ENCODE results near the gene BCL2L1.
"Not testable (repeated sequence)": the region's sequence is repeated elsewhere in the genome, so short reads cannot be mapped to it uniquely, and the experiment has no call there.

The BCL2L1 gene

DNA sequence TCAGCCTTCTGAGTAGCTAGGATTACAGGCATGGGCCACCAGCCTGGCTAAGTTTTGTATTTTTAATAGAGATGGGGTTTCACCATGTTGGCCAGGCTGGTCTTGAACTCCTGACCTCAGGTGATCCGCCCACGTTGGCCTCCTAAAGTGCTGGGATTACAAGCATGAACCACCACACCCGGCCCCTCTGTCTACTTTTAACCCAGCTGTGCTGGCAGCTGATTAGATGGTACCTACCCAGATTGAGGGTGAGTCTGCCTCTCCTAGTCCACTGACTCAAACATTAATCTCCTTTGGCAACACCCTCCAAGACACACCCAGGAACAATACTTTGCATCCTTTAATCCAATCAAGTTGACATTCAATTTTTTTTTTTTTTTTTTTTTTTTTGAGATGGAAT lies 74.6 kb downstream of the BCL2L1 start:
- DNase-seq (ENCODE audit: low read depth): not testable (repeated sequence)

DNA sequence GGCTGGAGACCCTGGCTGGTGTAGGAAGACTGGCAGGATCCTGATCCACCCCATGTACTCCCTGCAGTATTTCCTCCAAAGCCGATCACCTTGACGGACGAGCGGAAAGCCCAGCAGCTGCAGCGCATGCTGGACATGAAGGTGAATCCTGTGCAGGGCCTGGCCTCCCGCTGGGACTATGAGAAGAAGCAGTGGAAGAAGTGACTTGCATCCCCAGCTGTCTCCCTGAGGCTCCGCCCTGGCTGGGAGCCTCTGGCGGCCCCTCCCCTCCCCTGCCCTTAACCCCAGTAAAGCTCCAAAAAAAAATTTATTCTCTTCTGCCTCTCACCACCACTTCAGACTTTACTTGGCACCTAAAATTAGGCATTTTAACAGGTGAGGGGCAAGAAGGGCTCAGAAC lies 78.0 kb downstream of the BCL2L1 start:
- DNase-seq (ENCODE audit: low read depth): no peak

DNA sequence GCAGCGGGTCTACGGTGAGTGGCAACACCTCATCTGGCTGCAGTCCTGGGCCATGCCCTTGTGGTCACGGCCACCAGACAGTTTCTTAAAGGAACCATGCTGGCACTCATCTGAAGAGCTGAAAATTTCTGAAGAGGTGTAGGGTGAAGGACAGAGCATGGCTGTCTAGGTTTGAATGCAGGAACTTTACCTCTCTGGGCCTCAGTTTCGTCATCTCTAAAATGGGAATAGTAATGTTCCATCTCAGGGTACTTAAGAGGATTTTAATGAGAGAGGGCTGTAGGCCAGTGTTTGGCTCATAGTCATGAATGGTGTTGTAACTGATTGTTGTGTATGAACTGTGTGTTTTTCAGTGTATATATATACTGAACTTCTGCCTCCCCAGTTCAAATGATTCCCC lies 79.1 kb downstream of the BCL2L1 start:
- DNase-seq (ENCODE audit: low read depth): no peak

DNA sequence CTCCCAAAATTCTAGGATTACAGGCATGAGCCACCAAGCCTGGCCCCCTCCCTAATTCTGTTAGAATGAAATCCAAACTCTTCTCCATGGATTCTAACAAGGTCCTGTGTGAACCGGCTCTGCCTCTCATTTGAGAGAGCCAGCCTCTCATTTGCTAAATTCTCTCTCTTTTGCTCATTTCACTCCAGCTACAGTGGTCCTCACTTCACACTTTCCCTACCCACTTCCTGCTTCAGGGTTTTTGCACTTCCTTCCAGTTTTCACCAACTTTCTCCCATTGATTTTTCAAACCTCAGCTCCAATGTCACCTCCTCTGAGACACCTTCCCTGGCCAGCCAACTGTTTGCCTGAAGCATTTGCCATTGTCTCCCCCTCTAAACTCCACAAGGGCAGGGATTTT lies 79.8 kb downstream of the BCL2L1 start:
- DNase-seq (ENCODE audit: low read depth): no peak

DNA sequence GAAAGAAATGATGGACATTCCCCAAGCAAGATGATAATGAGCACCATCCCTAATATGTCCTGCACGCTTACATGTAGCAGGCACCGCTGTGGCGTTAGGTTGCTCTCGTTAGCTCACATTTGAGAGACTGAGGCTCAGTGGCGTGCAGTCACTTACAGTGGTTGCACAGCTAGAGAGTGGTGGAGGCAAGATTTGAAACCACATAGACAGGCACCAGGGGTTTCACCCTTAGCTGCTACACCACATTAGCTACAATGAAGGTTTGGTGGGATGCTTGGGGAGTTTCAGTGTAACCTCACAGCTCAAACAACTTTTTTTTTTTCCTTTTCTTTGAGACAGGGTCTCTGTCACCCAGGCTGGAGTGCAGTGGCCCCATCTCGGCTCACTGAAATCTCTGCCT lies 81.3 kb downstream of the BCL2L1 start:
- no peak for DNase-seq (ENCODE audit: low read depth)

DNA sequence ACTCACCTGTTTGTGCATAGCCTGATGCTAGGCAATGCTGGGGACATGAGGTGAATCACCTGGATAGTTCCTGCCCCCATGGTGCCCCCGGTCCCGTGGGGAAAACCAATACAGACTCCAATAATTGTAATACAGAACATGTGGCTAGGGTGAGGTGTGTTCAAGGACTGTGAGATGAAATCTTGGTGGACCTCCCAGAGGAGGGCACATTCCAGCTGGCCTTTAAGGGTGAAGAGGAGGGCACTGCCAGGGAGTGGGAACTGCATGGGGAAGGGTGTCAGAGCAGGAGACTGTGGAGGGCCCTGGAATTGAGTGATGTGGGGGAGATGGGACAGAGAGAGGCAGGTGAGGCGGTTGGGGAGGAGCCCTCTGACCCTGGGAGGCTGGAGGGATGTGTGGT lies 82.4 kb downstream of the BCL2L1 start:
- DNase-seq (ENCODE audit: low read depth): no peak

DNA sequence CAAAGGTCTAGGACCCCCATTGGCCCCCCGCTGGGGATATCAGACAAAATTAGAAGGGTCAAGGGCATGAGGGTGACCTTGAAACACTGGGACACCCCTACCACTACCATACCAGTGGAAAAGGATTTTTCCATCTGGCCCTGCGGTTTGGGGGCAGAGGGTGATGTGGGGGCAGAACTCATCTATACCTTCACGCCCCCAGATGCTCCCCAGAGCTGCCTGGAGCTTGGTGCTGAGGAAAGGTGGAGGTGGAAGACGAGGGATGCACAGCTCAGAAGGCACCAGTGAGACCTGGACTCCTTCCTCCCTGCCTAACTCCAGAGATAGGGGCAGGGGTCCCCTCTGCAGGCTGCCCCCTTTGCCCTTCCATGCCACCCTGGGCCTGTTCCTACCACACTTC lies 83.9 kb downstream of the BCL2L1 start:
- DNase-seq (ENCODE audit: low read depth): no peak

DNA sequence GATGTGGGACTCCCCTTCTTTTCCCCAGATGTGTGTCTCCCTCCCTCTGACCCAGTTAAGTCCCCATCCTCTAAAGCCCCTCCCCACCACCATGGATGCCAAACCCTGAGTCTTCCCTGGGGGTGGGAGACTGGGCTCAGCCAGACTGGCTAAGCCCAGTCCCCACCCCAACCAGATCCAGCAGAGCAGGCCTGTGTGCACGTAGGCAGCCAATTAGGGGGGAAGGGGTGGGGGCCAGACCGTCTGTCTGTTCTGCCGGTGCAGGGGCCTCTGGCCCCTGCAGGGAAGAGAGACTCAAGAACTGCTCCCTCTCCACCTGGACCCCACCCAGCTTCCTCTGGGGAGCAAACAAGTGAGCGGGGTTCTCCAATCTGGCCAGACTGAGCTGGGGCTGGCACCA lies 84.4 kb downstream of the BCL2L1 start:
- no peak for DNase-seq (ENCODE audit: low read depth)

DNA sequence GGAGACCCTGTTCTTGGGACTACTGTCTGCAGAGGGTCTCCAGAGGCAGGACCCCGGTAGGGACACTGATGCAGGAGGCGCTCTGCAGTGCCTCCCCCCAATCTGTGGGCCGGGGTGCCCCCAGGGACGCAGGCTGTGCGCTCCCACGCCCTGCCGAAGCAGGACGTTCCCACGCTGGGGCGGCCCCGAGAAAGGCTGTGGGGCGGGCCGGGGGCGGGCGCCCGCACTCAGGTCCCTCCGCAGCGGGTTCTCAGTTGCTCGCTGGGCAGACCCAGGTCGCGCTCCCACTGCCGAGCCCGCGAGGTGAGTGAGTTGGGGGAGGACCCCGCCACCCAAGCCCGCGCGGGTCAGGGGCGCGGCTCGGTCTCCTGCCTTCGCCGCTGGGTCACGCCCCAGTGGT lies 85.0 kb downstream of the BCL2L1 start, which contains the start of gene COX4I2:
Gene COX4I2 (plus strand): TSS at position 253 of the 400 bp plus-strand sequence. CDS start 1,106 bp downstream, outside the sequence.
- DNase-seq (ENCODE audit: low read depth): no peak

DNA sequence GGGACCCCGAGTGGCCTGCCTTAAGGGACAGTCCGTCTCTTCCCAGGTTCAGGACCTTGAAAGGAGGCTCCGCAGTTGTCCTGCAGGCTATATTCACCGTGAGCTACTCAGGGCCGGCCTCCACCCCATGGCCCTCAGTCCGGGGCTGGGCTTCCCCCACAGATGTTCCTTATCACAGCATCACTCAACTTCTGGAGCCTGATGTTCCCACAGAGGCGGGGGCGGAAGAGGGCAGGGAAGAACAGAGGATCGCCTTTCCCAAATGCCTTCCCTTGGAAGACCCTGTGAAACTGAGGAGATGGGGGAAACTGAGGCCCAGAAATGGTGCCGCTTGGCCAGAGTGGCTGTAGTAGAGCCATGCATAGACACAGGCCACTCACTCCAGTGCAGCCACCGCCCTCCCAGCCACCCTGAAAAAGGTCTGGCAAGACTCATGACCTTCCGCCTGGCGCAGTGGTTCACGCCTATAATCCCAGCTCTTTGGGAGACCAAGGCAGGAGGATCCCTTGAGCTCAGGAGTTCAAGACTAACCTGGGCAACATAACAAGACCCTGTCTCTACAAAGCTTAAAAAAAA lies 89.2 kb downstream of the BCL2L1 start:
- no peak for DNase-seq (ENCODE audit: low read depth)

DNA sequence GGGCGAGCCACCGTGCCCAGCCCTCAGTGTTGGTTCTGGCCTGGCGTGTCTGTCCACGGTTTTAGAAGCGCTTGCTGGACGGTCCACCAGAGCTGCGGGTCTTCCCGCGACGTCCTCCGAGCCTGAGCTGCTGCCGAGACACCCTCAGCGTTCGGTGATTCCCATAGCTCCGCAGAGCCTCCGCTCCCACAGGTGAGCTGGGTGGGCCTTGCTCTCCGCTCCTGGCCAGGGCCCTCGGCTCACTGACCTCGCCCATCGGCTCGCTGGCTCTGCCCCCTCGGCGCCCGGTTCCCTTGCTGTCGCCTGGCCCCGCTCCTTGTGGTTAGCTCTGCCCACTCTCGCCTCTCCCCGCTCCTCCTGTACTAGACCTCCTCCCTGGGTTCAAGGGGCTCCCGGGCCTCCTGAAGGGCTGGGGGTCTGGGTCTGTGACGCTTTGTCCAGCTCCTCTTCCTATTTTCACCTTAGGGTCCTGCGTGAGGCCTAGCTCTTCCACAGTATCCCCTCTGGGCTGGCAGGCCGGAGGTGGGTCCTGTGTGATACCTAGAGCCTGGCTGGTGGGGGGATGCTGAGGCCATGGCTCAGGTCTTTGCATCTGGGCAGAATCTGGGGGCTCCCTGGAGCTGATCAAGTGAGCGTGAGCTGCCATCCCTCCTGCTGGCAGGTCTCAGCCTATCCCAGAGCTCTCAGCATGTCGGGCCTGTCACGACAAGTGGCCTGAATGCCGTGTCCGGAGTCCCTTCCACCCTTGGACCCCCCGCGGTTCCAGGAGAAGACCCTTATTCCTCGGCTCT lies 89.9 kb downstream of the BCL2L1 start:
- no peak for DNase-seq (ENCODE audit: low read depth)

DNA sequence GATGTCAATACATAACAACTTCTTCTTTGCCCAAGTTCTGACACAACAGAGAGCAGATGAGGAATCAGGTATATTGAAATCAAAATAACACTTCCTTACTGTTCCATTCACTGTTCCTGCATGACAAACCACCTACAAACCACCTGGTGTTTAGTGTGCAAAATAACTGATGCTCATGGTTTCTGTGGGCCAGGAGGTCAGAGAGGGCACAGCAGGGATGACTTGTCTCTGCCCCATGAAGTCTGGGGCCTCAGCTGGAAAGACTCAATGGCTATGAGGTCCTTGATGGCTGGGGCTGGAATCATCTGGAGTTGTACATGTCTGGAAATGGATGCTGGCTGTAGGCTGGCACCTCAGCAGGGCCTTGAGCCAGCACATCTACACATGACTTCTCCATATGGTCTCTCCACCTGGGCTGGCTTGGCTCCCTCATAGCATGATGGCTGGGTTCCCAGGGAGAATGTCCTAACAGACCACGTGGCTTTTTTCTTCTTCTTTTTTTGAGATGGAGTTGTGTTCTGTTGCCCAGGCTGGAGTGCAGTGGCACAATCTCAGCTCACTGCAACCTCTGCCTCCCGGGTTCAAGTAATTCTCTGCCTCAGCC lies 92.4 kb downstream of the BCL2L1 start:
- DNase-seq (ENCODE audit: low read depth): no peak

DNA sequence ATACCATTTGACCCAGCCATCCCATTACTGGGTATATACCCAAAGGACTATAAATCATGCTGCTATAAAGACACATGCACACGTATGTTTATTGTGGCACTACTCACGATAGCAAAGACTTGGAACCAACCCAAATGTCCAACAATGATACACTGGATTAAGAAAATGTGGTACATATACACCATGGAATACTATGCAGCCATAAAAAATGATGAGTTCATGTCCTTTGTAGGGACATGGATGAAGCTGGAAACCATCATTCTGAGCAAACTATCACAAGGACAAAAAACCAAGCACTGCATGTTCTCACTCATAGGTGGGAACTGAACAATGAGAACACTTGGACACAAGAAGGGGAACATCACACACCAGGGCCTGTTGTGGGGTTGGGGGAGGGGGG lies 94.6 kb downstream of the BCL2L1 start:
- DNase-seq (ENCODE audit: low read depth): not testable (repeated sequence)

DNA sequence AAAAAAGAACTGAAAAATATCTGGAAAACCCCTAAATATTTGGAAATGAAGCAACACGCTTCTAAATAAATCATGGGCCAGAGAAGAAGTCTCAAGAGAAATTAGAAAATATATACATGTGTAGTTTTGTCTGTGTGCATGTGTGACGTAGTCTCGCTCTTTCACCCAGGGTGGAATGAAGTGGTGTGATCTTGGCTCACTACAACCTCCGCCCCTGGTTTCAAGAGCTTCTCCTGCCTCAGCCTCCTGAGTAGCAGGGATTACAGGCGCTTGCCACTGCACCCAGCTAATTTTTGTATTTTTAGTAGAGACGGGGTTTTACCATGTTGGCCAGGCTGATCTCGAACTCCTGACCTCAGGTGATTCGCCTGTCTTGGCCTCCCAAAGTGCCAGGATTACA lies 96.1 kb downstream of the BCL2L1 start:
- DNase-seq (ENCODE audit: low read depth): not testable (repeated sequence)

DNA sequence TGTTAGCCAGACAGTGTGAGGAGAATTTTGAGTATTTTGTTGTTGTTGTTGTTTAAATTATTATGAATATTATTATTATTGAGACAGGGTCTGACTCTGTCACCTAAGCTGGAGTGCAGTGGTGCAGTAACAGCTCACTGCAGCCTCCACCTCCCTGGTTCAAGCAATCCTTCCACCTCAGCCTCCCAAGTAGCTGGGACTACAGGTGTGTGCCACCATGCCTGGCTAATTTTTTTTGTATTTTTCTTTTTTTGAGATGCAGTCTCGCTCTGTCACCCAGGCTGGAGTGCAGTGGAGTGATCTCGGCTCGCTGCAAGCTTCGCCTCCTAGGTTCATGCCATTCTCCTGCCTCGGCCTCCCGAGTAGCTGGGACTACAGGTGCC lies 99.6 kb downstream of the BCL2L1 start:
- not testable (repeated sequence) for DNase-seq (ENCODE audit: low read depth)

DNA sequence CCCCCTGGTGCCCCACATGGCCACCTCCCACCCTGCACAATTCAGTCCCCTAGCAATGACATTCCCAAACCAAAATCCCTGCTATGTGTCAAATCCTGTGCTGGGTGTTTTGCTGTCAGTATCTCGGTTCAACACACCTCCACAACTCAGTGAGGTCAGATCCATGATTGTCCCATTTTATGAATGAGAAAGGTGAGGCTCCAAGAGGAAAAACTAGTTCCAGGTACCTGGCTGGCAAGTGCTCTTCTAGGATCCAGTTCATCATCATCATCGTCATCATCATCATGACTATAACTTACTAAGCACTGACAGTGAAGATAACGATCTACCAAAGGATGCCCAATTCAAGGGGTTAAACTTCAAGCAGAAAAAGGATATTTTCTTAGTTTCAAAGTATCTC lies 102.4 kb downstream of the BCL2L1 start:
- DNase-seq (ENCODE audit: low read depth): no peak

DNA sequence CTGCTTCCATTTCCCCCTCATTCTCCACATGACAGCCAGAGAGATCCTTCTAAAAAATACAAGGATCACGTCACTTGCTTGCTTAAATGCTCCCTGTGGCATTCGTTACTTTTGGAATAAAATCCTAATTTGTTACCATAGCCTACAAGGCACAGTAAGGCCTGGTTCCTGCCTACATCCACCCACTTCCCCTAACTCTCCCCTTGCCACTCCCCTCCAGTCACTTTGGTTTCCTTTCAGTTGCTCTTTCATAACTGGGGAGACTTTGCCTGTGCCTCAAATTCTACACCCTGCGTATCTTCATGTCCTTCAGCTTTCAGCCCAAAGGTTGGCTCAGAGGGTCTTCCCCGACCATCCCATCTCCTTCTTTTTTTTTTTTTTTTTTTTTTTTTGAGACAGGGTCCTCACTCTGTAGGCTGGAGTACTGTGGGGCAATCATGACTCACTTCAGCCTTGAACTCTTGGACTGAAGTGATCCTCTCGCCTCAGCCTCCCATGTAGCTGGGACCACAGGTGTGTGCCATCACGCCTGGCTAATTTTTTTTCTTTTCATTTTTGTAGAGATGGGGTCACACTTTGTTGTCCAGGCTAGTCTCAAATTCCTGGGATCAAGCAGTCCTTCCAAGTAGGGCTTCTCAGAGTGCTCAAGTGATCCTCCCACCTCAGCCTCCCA lies 105.1 kb downstream of the BCL2L1 start:
- DNase-seq (ENCODE audit: low read depth): no peak

DNA sequence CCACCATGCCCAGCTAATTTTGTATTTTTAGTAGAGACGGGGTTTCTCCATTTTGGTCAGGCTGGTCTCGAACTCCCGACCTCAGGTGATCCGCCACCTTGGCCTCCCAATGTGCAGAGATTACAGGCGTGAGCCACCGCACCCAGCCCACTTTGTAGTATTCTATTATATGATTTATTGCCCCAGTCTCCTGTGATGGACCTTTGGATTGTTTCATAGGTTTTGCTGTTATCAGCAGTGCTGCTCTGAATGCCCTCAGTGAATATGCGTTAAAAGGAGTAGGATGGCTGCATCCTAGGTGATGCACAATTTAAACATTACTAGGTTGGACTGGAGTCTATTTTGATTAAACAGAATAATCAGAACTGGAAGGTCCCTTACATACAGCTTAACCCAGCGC lies 107.3 kb downstream of the BCL2L1 start:
- no peak for DNase-seq (ENCODE audit: low read depth)
